ENCODE measurements around the gene NAA20. TPM values are rescaled to one million over a fixed set of nuclear protein-coding genes. Genes with fewer than 3 reads are reported as not detected.
A peak's percentile ranks its signal among the peaks of the same experiment; 100 is the strongest.

NAA20 gene
- total RNA-seq, 1 experiment from 2014 or later = 65.6 TPM

DNA sequence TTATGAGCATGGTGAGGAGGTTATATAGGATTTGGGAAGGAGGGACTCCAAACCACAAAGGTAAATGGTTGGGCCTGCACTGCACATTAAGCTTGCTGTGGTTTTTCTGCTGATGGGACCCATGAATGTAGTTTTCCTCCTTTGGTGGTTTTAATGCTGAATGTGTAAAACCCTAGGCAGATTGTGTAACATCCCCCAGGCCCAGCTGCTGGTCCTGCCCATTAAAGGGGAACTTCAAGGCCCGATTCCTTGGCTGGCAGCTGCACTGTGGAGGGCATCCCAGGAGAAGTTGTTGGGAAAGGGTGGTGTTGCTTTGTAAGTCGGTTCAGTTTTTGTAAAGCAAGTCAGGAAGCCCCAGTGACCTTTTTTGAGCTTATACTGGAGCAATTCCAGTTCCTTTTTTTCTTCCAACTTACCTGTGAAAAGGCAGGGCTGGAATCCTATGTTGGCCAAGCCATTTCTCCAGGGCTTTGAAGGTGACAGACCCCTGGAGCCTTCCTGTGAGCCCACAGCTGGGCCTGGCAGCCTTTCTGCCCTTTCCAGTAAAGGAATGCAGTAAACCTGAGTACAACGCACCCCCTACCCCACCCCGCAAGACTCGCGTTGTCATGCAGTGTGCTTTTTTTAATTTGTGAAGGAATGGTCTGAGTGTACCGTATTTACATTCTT, 43.1 kb upstream of the NAA20 start:
- Histone ChIP-seq H3K27me3 (ENCODE audit: control insufficient read depth, insufficient read depth, low read length) (no peaks in the 10 kb centered on the region), H3K36me3 (ENCODE audit: control insufficient read depth, insufficient read depth, low read length) (no peaks in the 10 kb centered on the region), H3K4me1 (ENCODE audit: control insufficient read depth, insufficient read depth, low read length) (peaks cover 31% of the 10 kb centered on the region), H3K4me3 (ENCODE audit: low read depth in 2 of 2, low read length in 2 of 2) (peak overlapping the region; percentile 52 to 68; a peak in 3 of 4 replicates), H3K9me3 (ENCODE audit: control insufficient read depth, insufficient read depth, low read depth, low read length) (no peaks in the 10 kb centered on the region), H3K27ac (ENCODE audit: low read length) (peak overlapping the region; percentile 89)
- TF ChIP-seq TCF7L2 (IDR thresholded peaks at IDR 0.05; ENCODE audit: low read depth, low read length) = 0 out of 2 replicates have a peak, but pooled peaks have one; percentile 18
- TF ChIP-seq, protein P1, sequence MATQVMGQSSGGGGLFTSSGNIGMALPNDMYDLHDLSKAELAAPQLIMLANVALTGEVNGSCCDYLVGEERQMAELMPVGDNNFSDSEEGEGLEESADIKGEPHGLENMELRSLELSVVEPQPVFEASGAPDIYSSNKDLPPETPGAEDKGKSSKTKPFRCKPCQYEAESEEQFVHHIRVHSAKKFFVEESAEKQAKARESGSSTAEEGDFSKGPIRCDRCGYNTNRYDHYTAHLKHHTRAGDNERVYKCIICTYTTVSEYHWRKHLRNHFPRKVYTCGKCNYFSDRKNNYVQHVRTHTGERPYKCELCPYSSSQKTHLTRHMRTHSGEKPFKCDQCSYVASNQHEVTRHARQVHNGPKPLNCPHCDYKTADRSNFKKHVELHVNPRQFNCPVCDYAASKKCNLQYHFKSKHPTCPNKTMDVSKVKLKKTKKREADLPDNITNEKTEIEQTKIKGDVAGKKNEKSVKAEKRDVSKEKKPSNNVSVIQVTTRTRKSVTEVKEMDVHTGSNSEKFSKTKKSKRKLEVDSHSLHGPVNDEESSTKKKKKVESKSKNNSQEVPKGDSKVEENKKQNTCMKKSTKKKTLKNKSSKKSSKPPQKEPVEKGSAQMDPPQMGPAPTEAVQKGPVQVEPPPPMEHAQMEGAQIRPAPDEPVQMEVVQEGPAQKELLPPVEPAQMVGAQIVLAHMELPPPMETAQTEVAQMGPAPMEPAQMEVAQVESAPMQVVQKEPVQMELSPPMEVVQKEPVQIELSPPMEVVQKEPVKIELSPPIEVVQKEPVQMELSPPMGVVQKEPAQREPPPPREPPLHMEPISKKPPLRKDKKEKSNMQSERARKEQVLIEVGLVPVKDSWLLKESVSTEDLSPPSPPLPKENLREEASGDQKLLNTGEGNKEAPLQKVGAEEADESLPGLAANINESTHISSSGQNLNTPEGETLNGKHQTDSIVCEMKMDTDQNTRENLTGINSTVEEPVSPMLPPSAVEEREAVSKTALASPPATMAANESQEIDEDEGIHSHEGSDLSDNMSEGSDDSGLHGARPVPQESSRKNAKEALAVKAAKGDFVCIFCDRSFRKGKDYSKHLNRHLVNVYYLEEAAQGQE (IDR thresholded peaks at IDR 0.05; ENCODE audit: insufficient read depth in 1 of 2, low read depth in 2 of 2, low read length in 1 of 2) = no peak
- no peak for TF ChIP-seq SIN3A (IDR thresholded peaks at IDR 0.05; ENCODE audit: borderline replicate concordance, insufficient read depth, low read depth, low read length)
- TF ChIP-seq POLR2AphosphoS5 (IDR thresholded peaks at IDR 0.05; ENCODE audit: low read depth, low read length) = no peak
- CTCF ChIA-PET = interaction anchor here (0.6 to 0.9 kb wide), 2 partner anchors 10 to 188 kb away, joined by 3 to 5 read pairs; no protein-coding TSS in a partner anchor
- POLR2A ChIA-PET = no interaction called here
- DNase-seq (ENCODE audit: low read depth, low spot score) = no peak
- BruUV-seq (replicated peaks) = no TSS peak
- in situ Hi-C loops (cut with HindIII; ENCODE audit: low pct_unique_long_range_greater_than_20kb, low sequenced_read_pairs) = no loop called here
- intact Hi-C loops (cut with micrococcal nuclease; ENCODE audit: unreplicated experiment) = no loop called here
- ATAC-seq = peak; percentile 3

DNA sequence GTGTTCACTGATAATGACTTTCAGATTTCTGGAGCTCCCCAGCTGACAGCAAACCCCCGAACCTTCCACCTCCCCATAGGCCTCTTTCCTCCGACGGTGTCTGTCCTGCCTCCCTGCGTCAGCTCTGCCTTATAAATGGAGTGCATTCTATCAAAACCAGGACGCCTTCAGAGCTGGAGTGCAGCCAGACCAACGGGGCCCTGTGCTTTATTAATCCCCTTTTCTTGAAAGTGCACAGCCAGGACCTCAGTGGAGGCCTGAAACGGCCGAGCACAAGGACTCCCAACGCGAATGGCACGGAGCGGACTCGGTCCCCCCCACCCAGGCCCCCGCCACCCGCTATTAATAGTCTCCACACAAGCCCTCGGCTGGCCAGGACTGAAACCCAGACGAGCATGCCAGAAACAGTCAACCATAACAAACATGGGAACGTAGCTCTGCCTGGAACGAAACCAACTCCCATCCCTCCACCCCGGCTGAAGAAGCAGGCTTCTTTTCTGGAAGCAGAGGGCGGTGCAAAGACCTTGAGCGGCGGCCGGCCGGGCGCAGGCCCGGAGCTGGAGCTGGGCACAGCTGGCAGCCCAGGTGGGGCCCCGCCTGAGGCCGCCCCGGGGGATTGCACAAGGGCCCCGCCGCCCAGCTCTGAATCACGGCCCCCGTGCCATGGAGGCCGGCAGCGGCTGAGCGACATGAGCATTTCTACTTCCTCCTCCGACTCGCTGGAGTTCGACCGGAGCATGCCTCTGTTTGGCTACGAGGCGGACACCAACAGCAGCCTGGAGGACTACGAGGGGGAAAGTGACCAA, 42.3 kb upstream of the NAA20 start:
- DNase-seq (ENCODE audit: low read depth, low spot score) (no peak), ATAC-seq (peak; percentile 71)
- CTCF ChIA-PET = interaction anchor here (0.6 to 1.0 kb wide), 4 partner anchors 10 to 282 kb away, joined by 3 to 5 read pairs (median 4); no protein-coding TSS in a partner anchor
- no peaks in the 10 kb centered on the region for H3K27me3 ChIP-seq (ENCODE audit: control insufficient read depth, insufficient read depth, low read length)
- H3K9me3 ChIP-seq (ENCODE audit: control insufficient read depth, insufficient read depth, low read depth, low read length) = no peaks in the 10 kb centered on the region
- H3K36me3 ChIP-seq (ENCODE audit: control insufficient read depth, insufficient read depth, low read length) = no peaks in the 10 kb centered on the region
- BruUV-seq (replicated peaks) = no TSS peak
- peaks cover 38% of the 10 kb centered on the region for H3K4me1 ChIP-seq (ENCODE audit: control insufficient read depth, insufficient read depth, low read length)
- peak overlapping the region; percentile 89 for H3K27ac ChIP-seq (ENCODE audit: low read length)
- TF ChIP-seq SIN3A (IDR thresholded peaks at IDR 0.05; ENCODE audit: borderline replicate concordance, insufficient read depth, low read depth, low read length) = no peak; the same call in 1 of the 2 replicates
- no peak for TF ChIP-seq POLR2AphosphoS5 (IDR thresholded peaks at IDR 0.05; ENCODE audit: low read depth, low read length)
- TF ChIP-seq, protein P2, sequence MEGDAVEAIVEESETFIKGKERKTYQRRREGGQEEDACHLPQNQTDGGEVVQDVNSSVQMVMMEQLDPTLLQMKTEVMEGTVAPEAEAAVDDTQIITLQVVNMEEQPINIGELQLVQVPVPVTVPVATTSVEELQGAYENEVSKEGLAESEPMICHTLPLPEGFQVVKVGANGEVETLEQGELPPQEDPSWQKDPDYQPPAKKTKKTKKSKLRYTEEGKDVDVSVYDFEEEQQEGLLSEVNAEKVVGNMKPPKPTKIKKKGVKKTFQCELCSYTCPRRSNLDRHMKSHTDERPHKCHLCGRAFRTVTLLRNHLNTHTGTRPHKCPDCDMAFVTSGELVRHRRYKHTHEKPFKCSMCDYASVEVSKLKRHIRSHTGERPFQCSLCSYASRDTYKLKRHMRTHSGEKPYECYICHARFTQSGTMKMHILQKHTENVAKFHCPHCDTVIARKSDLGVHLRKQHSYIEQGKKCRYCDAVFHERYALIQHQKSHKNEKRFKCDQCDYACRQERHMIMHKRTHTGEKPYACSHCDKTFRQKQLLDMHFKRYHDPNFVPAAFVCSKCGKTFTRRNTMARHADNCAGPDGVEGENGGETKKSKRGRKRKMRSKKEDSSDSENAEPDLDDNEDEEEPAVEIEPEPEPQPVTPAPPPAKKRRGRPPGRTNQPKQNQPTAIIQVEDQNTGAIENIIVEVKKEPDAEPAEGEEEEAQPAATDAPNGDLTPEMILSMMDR (IDR thresholded peaks at IDR 0.05) = no peak
- no peak for TF ChIP-seq TCF7L2 (IDR thresholded peaks at IDR 0.05; ENCODE audit: low read depth, low read length)
- TF ChIP-seq, protein P1 (IDR thresholded peaks at IDR 0.05; ENCODE audit: insufficient read depth in 1 of 2, low read depth in 2 of 2, low read length in 1 of 2) = no peak
- POLR2A ChIA-PET = interaction anchor here (1.1 kb wide), 1 partner anchor 18 kb away, joined by 3 read pairs; no protein-coding TSS in a partner anchor
- in situ Hi-C loops (cut with HindIII; ENCODE audit: low pct_unique_long_range_greater_than_20kb, low sequenced_read_pairs) = no loop called here
- intact Hi-C loops (cut with micrococcal nuclease; ENCODE audit: unreplicated experiment) = loop anchor here (5.0 kb wide), 1 partner anchor 88 kb away; no protein-coding TSS in a partner anchor
- peak overlapping the region; percentile 52 to 68 for H3K4me3 ChIP-seq (ENCODE audit: low read depth in 2 of 2, low read length in 2 of 2)
